SK-N-MC (cell line): ENCODE data around the gene VANGL2.

Experiments
- EZH2 ChIP-seq: fragments of 200-600 bp; sonication (generic); IDR thresholded peaks from one replicate; pipeline ENCODE4 v1.6.1; 2017; ENCODE audit warnings: antibody characterized with exemption
- POLR2AphosphoS5 ChIP-seq: IDR thresholded peaks from 2 replicates; pipeline ENCODE4 v1.6.1; 2012; ENCODE audit warnings: mild to moderate bottlenecking, low read depth, low read length, borderline replicate concordance

DNA sequence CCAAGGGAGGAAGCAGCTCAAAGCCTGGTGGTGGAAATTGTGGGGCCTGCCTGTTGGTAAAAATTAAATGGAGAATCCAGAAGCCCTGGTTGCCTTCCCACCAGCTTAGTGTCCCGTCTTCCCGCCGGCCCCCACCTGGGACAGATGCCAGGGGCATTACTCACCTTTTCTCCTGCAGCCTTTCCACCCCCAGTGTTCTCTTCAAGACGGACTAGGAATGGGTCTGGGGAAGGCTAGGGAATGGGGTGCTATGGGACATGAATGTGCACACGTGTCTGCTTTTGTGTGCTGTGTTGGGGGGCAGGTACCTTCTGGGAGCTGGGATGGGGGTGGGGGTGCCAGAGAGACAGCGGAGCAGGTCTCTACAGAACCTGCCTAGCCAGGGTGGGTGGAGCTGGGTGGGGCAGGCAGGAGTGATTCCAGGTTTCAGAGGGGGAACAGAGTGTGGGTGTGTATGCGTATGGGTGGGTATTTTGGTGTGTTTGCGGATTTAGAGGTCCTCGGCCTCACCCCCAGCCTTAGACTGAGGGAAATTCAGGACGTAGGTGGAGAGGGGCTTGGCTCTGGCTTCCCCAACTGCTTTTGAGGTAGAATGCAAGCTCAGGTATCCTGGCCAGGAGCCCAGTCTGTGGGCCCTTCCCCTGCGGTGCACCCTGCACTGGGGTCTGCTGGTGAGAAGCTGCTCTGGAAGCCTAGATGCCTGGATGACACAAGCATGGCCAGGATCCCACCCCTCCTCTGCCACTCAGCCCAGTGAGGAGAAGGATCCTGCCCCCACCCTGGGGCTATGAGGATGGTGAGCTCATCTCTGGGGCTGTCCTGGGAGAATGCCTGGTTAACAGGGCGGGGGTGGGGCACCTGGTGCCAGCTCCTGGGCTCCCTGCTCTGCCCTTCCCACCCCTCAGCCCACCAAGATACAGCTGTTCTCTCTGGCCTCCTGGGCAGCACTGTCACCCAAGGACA is 7.8 kb downstream of the VANGL2 start:
- TF ChIP-seq EZH2 (no peak), POLR2AphosphoS5 (no peak)
